ENCODE measurements around the gene TECPR2. TPM values are rescaled to one million over a fixed set of nuclear protein-coding genes. Genes with fewer than 3 reads are reported as not detected.

The TECPR2 gene
- total and polyA plus RNA-seq, 2 of the 13 experiments (the other 11 are each of a cell fraction or from before 2014, with no cell fraction given) = 3.5 to 5.7 TPM

DNA sequence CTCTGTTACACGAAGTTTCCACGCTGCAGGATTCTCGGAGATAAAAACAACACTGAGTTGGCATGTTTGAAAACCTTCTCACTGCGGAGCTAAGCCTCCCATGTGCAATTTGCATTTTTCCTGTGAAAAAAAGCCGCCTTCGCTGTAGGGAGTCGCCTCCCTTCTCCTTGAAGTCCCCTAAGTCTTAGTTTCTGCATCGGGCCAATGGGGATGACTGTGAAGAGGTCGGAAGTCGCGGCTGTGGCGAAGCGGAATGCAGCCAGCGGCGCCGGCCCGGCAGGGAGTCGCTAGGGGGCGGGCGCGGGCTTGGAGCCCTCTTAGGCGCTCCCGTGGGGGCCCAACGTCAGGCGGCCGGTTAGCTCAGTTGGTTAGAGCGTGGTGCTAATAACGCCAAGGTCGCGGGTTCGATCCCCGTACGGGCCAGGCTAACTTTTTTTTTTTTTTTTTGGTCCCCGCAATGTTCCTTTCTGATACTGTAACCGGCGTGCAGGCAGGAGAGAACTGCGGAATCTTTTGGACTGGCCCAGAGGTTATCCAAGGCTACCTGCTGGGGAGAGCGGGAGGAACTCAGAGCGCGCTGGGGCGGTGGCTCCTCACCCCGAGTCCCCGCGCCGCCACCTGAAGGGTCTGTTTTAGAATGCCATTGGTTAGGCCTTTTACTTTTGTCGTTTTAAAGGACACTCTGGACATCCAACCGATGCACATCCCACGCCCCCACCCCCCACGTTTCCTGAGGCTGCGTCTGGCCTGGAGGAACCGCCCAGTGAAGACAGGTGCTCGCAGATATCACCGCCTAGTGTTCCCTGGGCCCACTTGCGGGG is 45.8 kb upstream of the TECPR2 start (continued):
- TF ChIP-seq, protein P1, sequence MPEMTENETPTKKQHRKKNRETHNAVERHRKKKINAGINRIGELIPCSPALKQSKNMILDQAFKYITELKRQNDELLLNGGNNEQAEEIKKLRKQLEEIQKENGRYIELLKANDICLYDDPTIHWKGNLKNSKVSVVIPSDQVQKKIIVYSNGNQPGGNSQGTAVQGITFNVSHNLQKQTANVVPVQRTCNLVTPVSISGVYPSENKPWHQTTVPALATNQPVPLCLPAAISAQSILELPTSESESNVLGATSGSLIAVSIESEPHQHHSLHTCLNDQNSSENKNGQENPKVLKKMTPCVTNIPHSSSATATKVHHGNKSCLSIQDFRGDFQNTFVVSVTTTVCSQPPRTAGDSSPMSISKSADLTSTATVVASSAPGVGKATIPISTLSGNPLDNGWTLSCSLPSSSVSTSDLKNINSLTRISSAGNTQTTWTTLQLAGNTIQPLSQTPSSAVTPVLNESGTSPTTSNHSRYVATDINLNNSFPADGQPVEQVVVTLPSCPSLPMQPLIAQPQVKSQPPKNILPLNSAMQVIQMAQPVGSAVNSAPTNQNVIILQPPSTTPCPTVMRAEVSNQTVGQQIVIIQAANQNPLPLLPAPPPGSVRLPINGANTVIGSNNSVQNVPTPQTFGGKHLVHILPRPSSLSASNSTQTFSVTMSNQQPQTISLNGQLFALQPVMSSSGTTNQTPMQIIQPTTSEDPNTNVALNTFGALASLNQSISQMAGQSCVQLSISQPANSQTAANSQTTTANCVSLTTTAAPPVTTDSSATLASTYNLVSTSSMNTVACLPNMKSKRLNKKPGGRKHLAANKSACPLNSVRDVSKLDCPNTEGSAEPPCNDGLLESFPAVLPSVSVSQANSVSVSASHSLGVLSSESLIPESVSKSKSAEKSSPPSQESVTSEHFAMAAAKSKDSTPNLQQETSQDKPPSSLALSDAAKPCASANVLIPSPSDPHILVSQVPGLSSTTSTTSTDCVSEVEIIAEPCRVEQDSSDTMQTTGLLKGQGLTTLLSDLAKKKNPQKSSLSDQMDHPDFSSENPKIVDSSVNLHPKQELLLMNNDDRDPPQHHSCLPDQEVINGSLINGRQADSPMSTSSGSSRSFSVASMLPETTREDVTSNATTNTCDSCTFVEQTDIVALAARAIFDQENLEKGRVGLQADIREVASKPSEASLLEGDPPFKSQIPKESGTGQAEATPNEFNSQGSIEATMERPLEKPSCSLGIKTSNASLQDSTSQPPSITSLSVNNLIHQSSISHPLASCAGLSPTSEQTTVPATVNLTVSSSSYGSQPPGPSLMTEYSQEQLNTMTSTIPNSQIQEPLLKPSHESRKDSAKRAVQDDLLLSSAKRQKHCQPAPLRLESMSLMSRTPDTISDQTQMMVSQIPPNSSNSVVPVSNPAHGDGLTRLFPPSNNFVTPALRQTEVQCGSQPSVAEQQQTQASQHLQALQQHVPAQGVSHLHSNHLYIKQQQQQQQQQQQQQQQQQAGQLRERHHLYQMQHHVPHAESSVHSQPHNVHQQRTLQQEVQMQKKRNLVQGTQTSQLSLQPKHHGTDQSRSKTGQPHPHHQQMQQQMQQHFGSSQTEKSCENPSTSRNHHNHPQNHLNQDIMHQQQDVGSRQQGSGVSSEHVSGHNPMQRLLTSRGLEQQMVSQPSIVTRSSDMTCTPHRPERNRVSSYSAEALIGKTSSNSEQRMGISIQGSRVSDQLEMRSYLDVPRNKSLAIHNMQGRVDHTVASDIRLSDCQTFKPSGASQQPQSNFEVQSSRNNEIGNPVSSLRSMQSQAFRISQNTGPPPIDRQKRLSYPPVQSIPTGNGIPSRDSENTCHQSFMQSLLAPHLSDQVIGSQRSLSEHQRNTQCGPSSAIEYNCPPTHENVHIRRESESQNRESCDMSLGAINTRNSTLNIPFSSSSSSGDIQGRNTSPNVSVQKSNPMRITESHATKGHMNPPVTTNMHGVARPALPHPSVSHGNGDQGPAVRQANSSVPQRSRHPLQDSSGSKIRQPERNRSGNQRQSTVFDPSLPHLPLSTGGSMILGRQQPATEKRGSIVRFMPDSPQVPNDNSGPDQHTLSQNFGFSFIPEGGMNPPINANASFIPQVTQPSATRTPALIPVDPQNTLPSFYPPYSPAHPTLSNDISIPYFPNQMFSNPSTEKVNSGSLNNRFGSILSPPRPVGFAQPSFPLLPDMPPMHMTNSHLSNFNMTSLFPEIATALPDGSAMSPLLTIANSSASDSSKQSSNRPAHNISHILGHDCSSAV (CRISPR knock-in tag; IDR thresholded peaks at IDR 0.05; ENCODE audit: borderline replicate concordance) = no peak
- TF ChIP-seq SIN3A (IDR thresholded peaks at IDR 0.05; ENCODE audit: borderline replicate concordance, low read depth, low read length) (no peak), ZNF704 (CRISPR knock-in tag; IDR thresholded peaks at IDR 0.05; ENCODE audit: borderline replicate concordance) (no peak), ZFP90 (CRISPR knock-in tag; IDR thresholded peaks at IDR 0.05; ENCODE audit: borderline replicate concordance) (no peak), MED13 (CRISPR knock-in tag; IDR thresholded peaks at IDR 0.05) (no peak), BCL6 (CRISPR knock-in tag; IDR thresholded peaks at IDR 0.05) (peak; percentile 43; the same call in 1 of the 2 replicates), RCOR2 (CRISPR knock-in tag; IDR thresholded peaks at IDR 0.05) (0 out of 2 replicates have a peak, but pooled peaks have one; percentile 15), GABPB1 (CRISPR knock-in tag; IDR thresholded peaks at IDR 0.05) (peak; percentile 81), ZNF746 (CRISPR knock-in tag; IDR thresholded peaks at IDR 0.05) (peak; percentile 51), SRSF9 (IDR thresholded peaks at IDR 0.05; ENCODE audit: borderline replicate concordance, insufficient read depth, low read depth, low read length, poor library complexity, severe bottlenecking) (no peak), ZNF816 (CRISPR knock-in tag; IDR thresholded peaks at IDR 0.05; ENCODE audit: borderline replicate concordance) (peak; percentile 39; the same call in 1 of the 2 replicates), HES4 (CRISPR knock-in tag; IDR thresholded peaks at IDR 0.05; ENCODE audit: borderline replicate concordance) (no peak), ZNF839 (CRISPR knock-in tag; IDR thresholded peaks at IDR 0.05; ENCODE audit: borderline replicate concordance) (no peak; the same call in 1 of the 2 replicates), TARDBP (CRISPR knock-in tag; IDR thresholded peaks at IDR 0.05) (no peak), ZNF788 (CRISPR knock-in tag; IDR thresholded peaks at IDR 0.05; ENCODE audit: borderline replicate concordance) (peak; percentile 83; the same call in 1 of the 2 replicates), ZSCAN29 (CRISPR knock-in tag; conservative IDR thresholded peaks at IDR 0.05) (peak; percentile 28; the same call in 1 of the 2 replicates), ZNF775 (CRISPR knock-in tag; IDR thresholded peaks at IDR 0.05; ENCODE audit: borderline replicate concordance) (no peak), RELA (CRISPR knock-in tag; IDR thresholded peaks at IDR 0.05) (no peak), BORCS8-MEF2B (CRISPR knock-in tag; IDR thresholded peaks at IDR 0.05) (no peak; the same call in 1 of the 2 replicates)
- TF ChIP-seq, protein P2, sequence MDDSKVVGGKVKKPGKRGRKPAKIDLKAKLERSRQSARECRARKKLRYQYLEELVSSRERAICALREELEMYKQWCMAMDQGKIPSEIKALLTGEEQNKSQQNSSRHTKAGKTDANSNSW (CRISPR knock-in tag; IDR thresholded peaks at IDR 0.05; ENCODE audit: borderline replicate concordance) = no peak
